ENCODE results near the gene PALD1. TPM values are rescaled to one million over a fixed set of nuclear protein-coding genes. Genes with fewer than 3 reads are reported as not detected.
A peak's percentile ranks its signal among the peaks of the same experiment; 100 is the strongest.

Gene PALD1
- total and polyA plus RNA-seq, 9 of the 15 experiments (the other 6 are each of a cell fraction or from before 2014, with no cell fraction given): 0.03 to 0.29 (median 0.09) TPM; not detected in 2

DNA sequence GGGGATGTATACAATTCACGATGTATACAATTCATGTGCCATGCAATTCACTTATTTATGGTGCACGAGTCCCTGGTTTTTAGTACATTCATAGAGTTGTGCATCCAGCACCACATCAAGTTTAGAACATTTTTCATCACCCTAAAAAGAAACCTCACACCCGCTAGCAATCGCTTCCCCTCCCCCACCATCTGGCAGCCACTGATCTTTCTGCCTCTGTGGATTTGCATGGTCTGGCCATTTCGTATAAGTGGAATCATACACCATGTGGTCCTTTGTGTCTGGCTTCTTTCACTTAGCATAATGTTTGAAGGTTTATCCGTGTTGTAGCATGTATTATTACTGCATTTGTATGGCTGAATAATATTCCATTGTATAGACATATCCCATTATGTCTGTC, 71.9 kb downstream of the PALD1 start:
- Histone ChIP-seq H3K79me2 (ENCODE audit: control insufficient read depth, insufficient read depth, low read length) (no peaks in the 10 kb centered on the region), H3K4me3 (no peak overlapping the region), H4K20me1 (replicated peaks; ENCODE audit: control insufficient read depth, insufficient read depth, low read length) (0 out of 2 replicates have a peak, but pooled peaks cover 5% of the 10 kb centered on the region), H3K4me2 (ENCODE audit: insufficient read depth, low read length) (no peak overlapping the region), H3K27ac (ENCODE audit: extremely low read depth, low read depth, low read length) (no peak overlapping the region), H2AFZ (ENCODE audit: low read depth, low read length) (peak overlapping the region; percentile 51), H3K9ac (ENCODE audit: insufficient read depth in 1 of 2, low read depth in 2 of 2, low read length in 2 of 2) (no peak overlapping the region), H3K4me1 (replicated peaks in 1 of 2; ENCODE audit: control insufficient read depth in 2 of 2, insufficient read depth in 2 of 2, low read length in 2 of 2) (peaks cover 8 to 13% of the 10 kb centered on the region in 2 experiments), H3K36me3 (ENCODE audit: control insufficient read depth, insufficient read depth, low read length) (no peaks in the 10 kb centered on the region), H3K9me1 (ENCODE audit: control insufficient read depth, insufficient read depth, low read length) (no peaks in the 10 kb centered on the region), H3K9me3 (replicated peaks; ENCODE audit: control insufficient read depth, insufficient read depth, low read depth, low read length) (no peaks in the 10 kb centered on the region), H3K27me3 (ENCODE audit: control insufficient read depth in 2 of 2, insufficient read depth in 2 of 2, low read length in 2 of 2) (no peaks in the 10 kb centered on the region)
- WGBS (ENCODE audit: insufficient coverage, low coverage, missing lambda C conversion rate): 35% methylated on average over 6 of the region's 6 CpGs
- ATAC-seq (no peak), FAIRE-seq (peak; percentile 70), DNase-seq (ENCODE audit: extremely low read depth in 1 of 4, low spot score in 3 of 4) (no peak)
- POLR2A ChIA-PET: interaction anchor here (0.7 kb wide), 2 partner anchors 39 to 120 kb away, joined by 3 to 4 read pairs; no protein-coding TSS in a partner anchor
- CTCF ChIA-PET (ENCODE audit: low intra/inter-chr PET ratio): interaction anchor here (1.0 to 3.1 kb wide), 4 partner anchors 208 to 329 kb away, joined by 3 to 43 read pairs (median 20); no protein-coding TSS in a partner anchor
- intact Hi-C loops (cut with micrococcal nuclease) (loop anchor here (1.0 to 2.0 kb wide), 5 partner anchors 69 to 330 kb away; partner anchors contain the start of genes ADAMTS14 and SGPL1), in situ Hi-C loops (cut with MboI) (loop anchor here (5.0 kb wide), 1 partner anchor 212 kb away; no protein-coding TSS in a partner anchor)
- no TSS peak for BruUV-seq (replicated peaks)
- TF ChIP-seq RFX1 (IDR thresholded peaks at IDR 0.05) (no peak), CBFA2T3 (IDR thresholded peaks at IDR 0.05) (peak; percentile 7; the same call in 1 of the 2 replicates), SMARCA4 (IDR thresholded peaks at IDR 0.05) (peak; percentile 14; the same call in 1 of the 2 replicates), ZNF3 (CRISPR knock-in tag; IDR thresholded peaks at IDR 0.05) (no peak), ZNF124 (CRISPR knock-in tag; IDR thresholded peaks at IDR 0.05) (no peak)
- TF ChIP-seq, protein P1, sequence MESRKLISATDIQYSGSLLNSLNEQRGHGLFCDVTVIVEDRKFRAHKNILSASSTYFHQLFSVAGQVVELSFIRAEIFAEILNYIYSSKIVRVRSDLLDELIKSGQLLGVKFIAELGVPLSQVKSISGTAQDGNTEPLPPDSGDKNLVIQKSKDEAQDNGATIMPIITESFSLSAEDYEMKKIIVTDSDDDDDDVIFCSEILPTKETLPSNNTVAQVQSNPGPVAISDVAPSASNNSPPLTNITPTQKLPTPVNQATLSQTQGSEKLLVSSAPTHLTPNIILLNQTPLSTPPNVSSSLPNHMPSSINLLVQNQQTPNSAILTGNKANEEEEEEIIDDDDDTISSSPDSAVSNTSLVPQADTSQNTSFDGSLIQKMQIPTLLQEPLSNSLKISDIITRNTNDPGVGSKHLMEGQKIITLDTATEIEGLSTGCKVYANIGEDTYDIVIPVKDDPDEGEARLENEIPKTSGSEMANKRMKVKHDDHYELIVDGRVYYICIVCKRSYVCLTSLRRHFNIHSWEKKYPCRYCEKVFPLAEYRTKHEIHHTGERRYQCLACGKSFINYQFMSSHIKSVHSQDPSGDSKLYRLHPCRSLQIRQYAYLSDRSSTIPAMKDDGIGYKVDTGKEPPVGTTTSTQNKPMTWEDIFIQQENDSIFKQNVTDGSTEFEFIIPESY (CRISPR knock-in tag; IDR thresholded peaks at IDR 0.05): peak; percentile 91
- TF ChIP-seq, protein P2, sequence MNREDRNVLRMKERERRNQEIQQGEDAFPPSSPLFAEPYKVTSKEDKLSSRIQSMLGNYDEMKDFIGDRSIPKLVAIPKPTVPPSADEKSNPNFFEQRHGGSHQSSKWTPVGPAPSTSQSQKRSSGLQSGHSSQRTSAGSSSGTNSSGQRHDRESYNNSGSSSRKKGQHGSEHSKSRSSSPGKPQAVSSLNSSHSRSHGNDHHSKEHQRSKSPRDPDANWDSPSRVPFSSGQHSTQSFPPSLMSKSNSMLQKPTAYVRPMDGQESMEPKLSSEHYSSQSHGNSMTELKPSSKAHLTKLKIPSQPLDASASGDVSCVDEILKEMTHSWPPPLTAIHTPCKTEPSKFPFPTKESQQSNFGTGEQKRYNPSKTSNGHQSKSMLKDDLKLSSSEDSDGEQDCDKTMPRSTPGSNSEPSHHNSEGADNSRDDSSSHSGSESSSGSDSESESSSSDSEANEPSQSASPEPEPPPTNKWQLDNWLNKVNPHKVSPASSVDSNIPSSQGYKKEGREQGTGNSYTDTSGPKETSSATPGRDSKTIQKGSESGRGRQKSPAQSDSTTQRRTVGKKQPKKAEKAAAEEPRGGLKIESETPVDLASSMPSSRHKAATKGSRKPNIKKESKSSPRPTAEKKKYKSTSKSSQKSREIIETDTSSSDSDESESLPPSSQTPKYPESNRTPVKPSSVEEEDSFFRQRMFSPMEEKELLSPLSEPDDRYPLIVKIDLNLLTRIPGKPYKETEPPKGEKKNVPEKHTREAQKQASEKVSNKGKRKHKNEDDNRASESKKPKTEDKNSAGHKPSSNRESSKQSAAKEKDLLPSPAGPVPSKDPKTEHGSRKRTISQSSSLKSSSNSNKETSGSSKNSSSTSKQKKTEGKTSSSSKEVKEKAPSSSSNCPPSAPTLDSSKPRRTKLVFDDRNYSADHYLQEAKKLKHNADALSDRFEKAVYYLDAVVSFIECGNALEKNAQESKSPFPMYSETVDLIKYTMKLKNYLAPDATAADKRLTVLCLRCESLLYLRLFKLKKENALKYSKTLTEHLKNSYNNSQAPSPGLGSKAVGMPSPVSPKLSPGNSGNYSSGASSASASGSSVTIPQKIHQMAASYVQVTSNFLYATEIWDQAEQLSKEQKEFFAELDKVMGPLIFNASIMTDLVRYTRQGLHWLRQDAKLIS (CRISPR knock-in tag; IDR thresholded peaks at IDR 0.05): 0 out of 2 replicates have a peak, but pooled peaks have one; percentile 16
